Measurements from ENCODE around the gene PRDX4.
A peak's percentile ranks its signal among the peaks of the same experiment; 100 is the strongest.
"Not testable (repeated sequence)": the region's sequence is repeated elsewhere in the genome, so short reads cannot be mapped to it uniquely, and the experiment has no call there.

PRDX4 gene

GRCh38 chrX:23673108-23673507 is 5.8 kb downstream of the PRDX4 start:
- DNase-seq (ENCODE audit: low spot score): no peak

DNA sequence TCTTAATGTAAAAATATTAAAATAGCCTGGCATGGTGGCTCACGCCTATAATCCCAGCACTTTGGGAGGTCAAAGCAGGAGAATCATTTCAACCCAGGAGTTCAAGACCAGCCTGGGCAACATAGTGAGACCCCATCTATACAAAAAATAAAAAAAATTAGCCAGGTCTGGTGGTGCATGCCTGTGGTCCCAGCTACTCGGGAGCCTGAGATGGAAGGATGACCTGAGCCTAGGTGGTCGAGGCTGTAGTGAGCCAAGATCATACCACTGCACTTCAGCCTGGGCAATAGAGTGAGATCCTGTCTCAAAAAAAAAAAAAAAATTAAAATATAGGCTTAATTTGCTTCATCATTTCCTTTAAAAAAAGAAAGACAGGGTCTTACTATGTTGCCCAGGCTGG is 9.2 kb downstream of the PRDX4 start:
- DNase-seq (ENCODE audit: low spot score): not testable (repeated sequence)

- no peak for DNase-seq (ENCODE audit: low spot score)
Measured at GRCh38 chrX:23692166-23692565, 24.9 kb downstream of the PRDX4 start.

- DNase-seq (ENCODE audit: low spot score): peak; percentile 50
Measured at GRCh38 chrX:23694606-23695005, 27.3 kb downstream of the PRDX4 start.

- DNase-seq (ENCODE audit: low spot score): no peak
Measured at GRCh38 chrX:23699636-23700194, 32.4 kb downstream of the PRDX4 start.

DNA sequence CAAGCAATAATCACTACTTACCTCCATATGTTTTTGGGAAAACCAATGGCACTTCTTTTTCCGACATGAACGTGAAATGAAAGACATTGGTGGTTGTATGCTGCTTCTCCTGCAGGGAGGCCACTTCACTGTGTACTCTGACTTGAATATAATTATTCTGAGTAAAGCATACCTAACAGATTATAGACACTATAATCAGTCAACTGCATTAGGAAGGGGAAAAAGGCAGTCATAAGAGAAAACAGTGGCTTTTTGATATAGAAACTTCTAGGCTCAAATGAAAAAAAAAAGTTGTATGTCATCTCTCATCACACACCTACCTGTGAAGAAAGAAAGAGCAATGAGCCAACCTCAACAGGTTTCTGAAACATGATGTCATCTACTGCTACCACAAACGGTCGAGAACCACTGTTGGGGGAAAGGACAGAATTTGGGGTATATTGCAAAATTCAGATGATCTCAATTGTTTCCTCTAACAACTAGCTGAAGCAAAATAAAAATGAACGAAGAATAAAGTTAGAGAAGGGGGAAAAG is 37.4 kb downstream of the PRDX4 start:
- DNase-seq (ENCODE audit: low spot score): no peak

DNA sequence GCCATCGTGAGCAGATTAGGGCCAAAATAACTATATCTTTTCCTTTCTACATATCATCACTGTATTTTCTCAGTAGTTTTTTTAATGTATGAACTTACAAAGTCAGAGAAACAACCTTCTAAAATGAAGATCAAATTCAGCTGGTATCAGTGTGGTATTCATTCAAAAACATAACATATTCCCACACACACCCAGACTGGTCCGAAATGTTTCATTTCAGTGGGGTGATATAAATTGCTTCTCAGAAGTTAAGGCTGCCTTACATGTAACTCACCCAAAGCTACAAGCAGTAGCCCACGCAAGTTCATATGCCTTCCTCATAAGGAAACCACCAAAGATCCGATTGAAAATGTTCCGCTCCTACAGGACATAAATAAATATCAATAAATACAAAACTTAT is 37.9 kb downstream of the PRDX4 start:
- DNase-seq (ENCODE audit: low spot score): no peak

DNA sequence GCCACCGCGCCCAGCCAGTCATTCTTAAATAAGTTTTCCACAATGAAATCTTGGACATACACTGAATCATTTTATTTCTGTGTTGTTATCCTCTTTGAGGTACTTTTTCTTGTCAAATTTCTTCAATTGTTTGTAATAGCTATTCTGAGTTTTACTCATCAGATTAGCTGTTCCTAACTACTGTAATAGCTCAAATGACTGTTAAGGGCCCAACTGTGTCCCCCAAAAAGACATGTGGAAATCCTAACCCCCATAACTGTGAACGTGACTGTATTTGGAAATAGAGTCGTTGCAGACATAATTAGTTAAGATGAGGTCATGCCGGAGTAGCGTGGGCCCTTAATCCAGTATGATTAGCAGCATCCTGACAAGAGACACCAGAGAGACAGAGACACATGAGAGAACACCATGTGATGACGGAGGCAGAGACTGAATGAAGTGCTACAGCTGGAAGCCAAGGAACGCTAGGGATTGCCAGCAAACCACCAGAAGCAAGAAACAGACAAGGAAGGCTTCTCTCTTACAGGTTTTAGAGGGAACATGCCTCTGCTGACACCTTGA is 52.9 kb downstream of the PRDX4 start:
- DNase-seq (ENCODE audit: low spot score): no peak

DNA sequence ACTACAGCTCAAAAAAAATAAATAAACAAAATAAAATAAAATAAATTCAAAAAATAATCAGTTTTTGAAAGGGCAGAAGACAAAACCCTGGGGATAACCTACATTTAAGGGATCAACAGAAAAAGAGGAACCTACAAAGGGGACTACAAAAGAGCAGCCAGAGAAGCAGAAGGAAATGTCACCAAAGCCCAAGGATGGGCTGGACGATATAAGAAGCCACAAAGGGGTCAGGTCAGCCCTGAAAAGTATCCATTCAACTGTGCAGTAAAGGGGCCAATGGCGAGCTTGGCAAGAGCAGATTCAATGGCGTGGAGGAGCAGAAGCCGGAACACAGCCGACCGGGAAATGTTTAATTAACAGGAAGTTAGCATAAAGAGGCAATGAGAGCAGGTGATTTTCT is 58.9 kb downstream of the PRDX4 start:
- no peak for DNase-seq (ENCODE audit: low spot score)

DNA sequence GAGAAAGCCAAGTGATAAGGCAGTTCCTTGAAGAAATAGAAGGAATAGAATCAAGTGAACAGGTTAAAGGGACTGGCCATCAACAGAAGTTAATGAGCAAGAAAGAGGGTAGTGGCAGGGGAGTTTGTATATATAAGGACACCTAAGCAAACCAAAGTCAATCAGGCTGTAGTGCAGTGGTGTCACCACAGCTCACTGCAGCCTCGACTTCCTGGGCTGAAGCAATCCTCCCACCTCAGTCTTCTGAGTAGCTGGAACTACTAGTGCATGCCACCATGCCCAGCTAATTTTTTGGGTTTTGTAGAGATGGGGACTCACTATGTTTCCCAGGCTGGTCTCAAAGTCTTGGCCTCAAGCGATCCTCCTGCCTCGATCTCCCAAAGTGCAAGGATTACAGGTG is 59.9 kb downstream of the PRDX4 start:
- DNase-seq (ENCODE audit: low spot score): no peak

DNA sequence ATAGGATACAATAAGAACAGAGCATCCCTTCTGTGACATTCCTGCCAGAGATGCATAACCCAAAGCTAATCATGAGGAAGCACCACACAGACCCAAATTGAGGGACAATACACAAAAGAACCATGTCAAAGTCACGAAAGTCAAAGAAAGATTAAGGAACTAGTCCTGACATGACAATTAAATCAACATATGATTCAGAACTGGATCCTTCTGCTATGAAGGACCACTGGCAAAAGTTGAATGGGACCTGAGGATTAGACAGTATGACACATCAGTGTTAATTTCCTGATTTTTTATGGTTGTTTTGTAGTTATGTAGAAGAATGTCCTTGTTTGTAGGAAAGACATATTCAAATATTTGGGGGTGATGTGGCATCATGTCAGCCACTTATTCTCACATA is 61.9 kb downstream of the PRDX4 start:
- no peak for DNase-seq (ENCODE audit: low spot score)

GRCh38 chrX:23731951-23732350 is 64.7 kb downstream of the PRDX4 start:
- no peak for DNase-seq (ENCODE audit: low spot score)

DNA sequence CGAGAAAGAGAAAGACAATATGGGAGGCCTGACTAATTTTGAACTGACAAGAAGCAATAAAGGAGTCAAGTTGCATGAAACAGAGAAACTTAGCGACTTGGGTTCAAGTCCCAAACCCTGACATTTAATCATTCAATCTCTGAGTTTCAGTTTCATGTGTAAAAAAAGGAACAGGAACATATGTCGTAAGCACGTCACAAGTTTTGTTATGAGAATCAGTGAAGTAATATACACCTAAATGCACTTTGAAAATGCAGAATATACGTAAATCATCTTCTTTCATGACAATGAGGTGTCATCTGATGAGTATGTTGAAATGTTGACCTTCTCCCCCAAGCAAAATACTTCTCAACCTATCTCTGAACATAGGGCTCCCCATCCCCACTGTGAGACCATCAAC is 65.4 kb downstream of the PRDX4 start:
- DNase-seq (ENCODE audit: low spot score): no peak
